ENCODE results near the gene APCDD1L. TPM values are rescaled to one million over a fixed set of nuclear protein-coding genes. Genes with fewer than 3 reads are reported as not detected.
"Not testable (repeated sequence)": the region's sequence is repeated elsewhere in the genome, so short reads cannot be mapped to it uniquely, and the experiment has no call there.

Gene APCDD1L
- total RNA-seq, 1 donor from 2014 or later, result 16.4 TPM

GRCh38 chr20:58416057-58416456 lies 99.1 kb downstream of the APCDD1L start:
- no peak overlapping the region for H3K9ac ChIP-seq (ENCODE audit: low read length)
- Mint-ChIP-seq H3K9me3 (ENCODE audit: unreplicated experiment) (peaks cover 2% of the 10 kb centered on the region), H3K4me1 (ENCODE audit: low read depth, unreplicated experiment) (peaks cover 13% of the 10 kb centered on the region), H3K4me3 (ENCODE audit: unreplicated experiment) (no peak overlapping the region), H3K36me3 (ENCODE audit: low read depth, unreplicated experiment) (peaks cover 14% of the 10 kb centered on the region), H3K27me3 (ENCODE audit: low read depth, unreplicated experiment) (no peaks in the 10 kb centered on the region), H3K27ac (ENCODE audit: unreplicated experiment) (no peak overlapping the region)
- no peak overlapping the region for H3K4me2 ChIP-seq (ENCODE audit: low read length)
- no peak overlapping the region for H3K4me3 ChIP-seq (ENCODE audit: insufficient read depth, low read depth, low read length)
- H3K36me3 ChIP-seq (ENCODE audit: insufficient read depth, low read length), result peaks cover 10% of the 10 kb centered on the region
- DNase-seq (ENCODE audit: low read depth) (no peak), FAIRE-seq (no peak)
- no peak overlapping the region for H3K27ac ChIP-seq (ENCODE audit: low read depth, low read length)
- TF ChIP-seq, protein P1, sequence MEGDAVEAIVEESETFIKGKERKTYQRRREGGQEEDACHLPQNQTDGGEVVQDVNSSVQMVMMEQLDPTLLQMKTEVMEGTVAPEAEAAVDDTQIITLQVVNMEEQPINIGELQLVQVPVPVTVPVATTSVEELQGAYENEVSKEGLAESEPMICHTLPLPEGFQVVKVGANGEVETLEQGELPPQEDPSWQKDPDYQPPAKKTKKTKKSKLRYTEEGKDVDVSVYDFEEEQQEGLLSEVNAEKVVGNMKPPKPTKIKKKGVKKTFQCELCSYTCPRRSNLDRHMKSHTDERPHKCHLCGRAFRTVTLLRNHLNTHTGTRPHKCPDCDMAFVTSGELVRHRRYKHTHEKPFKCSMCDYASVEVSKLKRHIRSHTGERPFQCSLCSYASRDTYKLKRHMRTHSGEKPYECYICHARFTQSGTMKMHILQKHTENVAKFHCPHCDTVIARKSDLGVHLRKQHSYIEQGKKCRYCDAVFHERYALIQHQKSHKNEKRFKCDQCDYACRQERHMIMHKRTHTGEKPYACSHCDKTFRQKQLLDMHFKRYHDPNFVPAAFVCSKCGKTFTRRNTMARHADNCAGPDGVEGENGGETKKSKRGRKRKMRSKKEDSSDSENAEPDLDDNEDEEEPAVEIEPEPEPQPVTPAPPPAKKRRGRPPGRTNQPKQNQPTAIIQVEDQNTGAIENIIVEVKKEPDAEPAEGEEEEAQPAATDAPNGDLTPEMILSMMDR (IDR thresholded peaks at IDR 0.05; ENCODE audit: insufficient read depth, low read depth, low read length), result no peak
- TF ChIP-seq EZH2 (IDR thresholded peaks at IDR 0.05; ENCODE audit: insufficient read depth, low read length), result no peak
- H3K27me3 ChIP-seq (ENCODE audit: insufficient read depth, low read length), result no peaks in the 10 kb centered on the region
- peaks cover 59% of the 10 kb centered on the region for H4K20me1 ChIP-seq (ENCODE audit: insufficient read depth, low read length)
- H3K4me1 ChIP-seq (ENCODE audit: insufficient read depth, low read length), result peaks cover 8% of the 10 kb centered on the region
- peaks cover 76% of the 10 kb centered on the region for H3K79me2 ChIP-seq (ENCODE audit: insufficient read depth, low read length)
- no peaks in the 10 kb centered on the region for H3K9me3 ChIP-seq (ENCODE audit: insufficient read depth, low read depth, low read length)
- no peak overlapping the region for H2AFZ ChIP-seq (ENCODE audit: low read depth, low read length)

- not testable (repeated sequence) for H3K4me2 ChIP-seq (ENCODE audit: low read length); H3K27me3 ChIP-seq (ENCODE audit: insufficient read depth, low read length); H3K27ac ChIP-seq (ENCODE audit: low read depth, low read length); FAIRE-seq; H3K27me3 Mint-ChIP-seq (ENCODE audit: low read depth, unreplicated experiment); H3K4me1 ChIP-seq (ENCODE audit: insufficient read depth, low read length); DNase-seq (ENCODE audit: low read depth); H3K27ac Mint-ChIP-seq (ENCODE audit: unreplicated experiment); H3K9me3 Mint-ChIP-seq (ENCODE audit: unreplicated experiment); H3K4me1 Mint-ChIP-seq (ENCODE audit: low read depth, unreplicated experiment); H3K9me3 ChIP-seq (ENCODE audit: insufficient read depth, low read depth, low read length); H2AFZ ChIP-seq (ENCODE audit: low read depth, low read length); H3K9ac ChIP-seq (ENCODE audit: low read length); H3K36me3 Mint-ChIP-seq (ENCODE audit: low read depth, unreplicated experiment); H3K4me3 ChIP-seq (ENCODE audit: insufficient read depth, low read depth, low read length)
- H4K20me1 ChIP-seq (ENCODE audit: insufficient read depth, low read length), result peaks cover 62% of the 10 kb centered on the region
- H3K4me3 Mint-ChIP-seq (ENCODE audit: unreplicated experiment), result peak overlapping the region; percentile 34
- peaks cover 78% of the 10 kb centered on the region for H3K79me2 ChIP-seq (ENCODE audit: insufficient read depth, low read length)
- H3K36me3 ChIP-seq (ENCODE audit: insufficient read depth, low read length), result peaks cover 10% of the 10 kb centered on the region
These were observed 100.4 kb downstream of the APCDD1L start for GRCh38 chr20:58414786-58415185.

DNA sequence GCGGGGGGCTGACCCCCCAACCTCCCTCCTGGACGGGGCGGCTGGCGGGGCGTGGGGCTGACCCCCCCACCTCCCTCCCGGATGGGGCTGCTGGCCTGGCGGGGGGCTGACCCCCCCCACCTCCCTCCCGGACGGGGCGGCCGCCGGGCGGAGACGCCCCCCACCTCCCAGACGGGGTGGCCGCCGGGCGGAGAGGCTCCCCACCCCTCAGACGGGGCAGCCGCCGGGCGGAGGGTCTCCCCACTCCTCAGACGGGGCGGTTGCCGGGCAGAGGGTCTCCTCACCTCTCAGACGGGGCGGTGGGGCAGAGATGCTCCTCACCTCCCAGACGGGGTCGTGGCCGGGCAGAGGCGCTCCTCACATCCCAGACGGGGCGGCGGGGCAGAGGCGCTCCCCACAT lies 101.0 kb downstream of the APCDD1L start:
- not testable (repeated sequence) for H3K4me2 ChIP-seq (ENCODE audit: low read length); H3K9ac ChIP-seq (ENCODE audit: low read length)
- peaks cover 10% of the 10 kb centered on the region for H3K4me1 Mint-ChIP-seq (ENCODE audit: low read depth, unreplicated experiment)

More for the DNA sequence above, 101.0 kb downstream of the APCDD1L start:
- DNase-seq (ENCODE audit: low read depth); H3K27ac ChIP-seq (ENCODE audit: low read depth, low read length); FAIRE-seq; H3K4me3 ChIP-seq (ENCODE audit: insufficient read depth, low read depth, low read length); H3K4me1 ChIP-seq (ENCODE audit: insufficient read depth, low read length); H2AFZ ChIP-seq (ENCODE audit: low read depth, low read length); H3K27me3 Mint-ChIP-seq (ENCODE audit: low read depth, unreplicated experiment); H3K9me3 Mint-ChIP-seq (ENCODE audit: unreplicated experiment); H3K9me3 ChIP-seq (ENCODE audit: insufficient read depth, low read depth, low read length); H3K36me3 Mint-ChIP-seq (ENCODE audit: low read depth, unreplicated experiment); H3K27ac Mint-ChIP-seq (ENCODE audit: unreplicated experiment); H3K4me3 Mint-ChIP-seq (ENCODE audit: unreplicated experiment); H3K27me3 ChIP-seq (ENCODE audit: insufficient read depth, low read length): not testable (repeated sequence)
- Histone ChIP-seq H4K20me1 (ENCODE audit: insufficient read depth, low read length) (peaks cover 63% of the 10 kb centered on the region), H3K79me2 (ENCODE audit: insufficient read depth, low read length) (peaks cover 78% of the 10 kb centered on the region), H3K36me3 (ENCODE audit: insufficient read depth, low read length) (peaks cover 10% of the 10 kb centered on the region)

Other genes starting within 250 kb of the APCDD1L start
- gene RAB22A, start 205.7 kb downstream of the APCDD1L start, total RNA-seq, result 16.6 and 18.8 TPM in 2 replicates
- 57.6 and 61.5 TPM in 2 replicates for gene VAPB, start 126.2 kb downstream of the APCDD1L start, total RNA-seq
- 54.3 and 59.3 TPM in 2 replicates for gene STX16, start 135.9 kb upstream of the APCDD1L start, total RNA-seq
- 25.4 and 27.1 TPM in 2 replicates for gene NPEPL1, start 177.4 kb upstream of the APCDD1L start, total RNA-seq